Mammary epithelial cell (primary cell): Measurements from ENCODE around the gene ANAPC7.

Source experiments
- CTCF ChIP-seq, 2 donors: IDR thresholded peaks in 1 of 2; conservative IDR thresholded peaks in 1 of 2; 2 replicates each; pipeline ENCODE4 v1.5.1; 2011 to 2012; ENCODE audit warnings: inconsistent platforms in 2 of 2, low read length in 2 of 2, mild to moderate bottlenecking in 2 of 2, control low read depth in 1 of 2, low read depth in 1 of 2; ENCODE audit not compliant: insufficient read depth in 1 of 2; ENCODE audit errors: extremely low read depth in 1 of 2
- EZH2 ChIP-seq: IDR thresholded peaks from 2 replicates; pipeline ENCODE4 v1.6.1; 2012; ENCODE audit warnings: low read length, inconsistent platforms, borderline replicate concordance

GRCh38 chr12:110424237-110424636 is 20.7 kb upstream of the ANAPC7 start:
- TF ChIP-seq CTCF (conservative IDR thresholded peaks at IDR 0.05 in 1 of 2, IDR thresholded peaks at IDR 0.05 in 1 of 2; ENCODE audit: extremely low read depth in 1 of 2, insufficient read depth in 1 of 2, low read depth in 1 of 2, low read length in 2 of 2) (no peak), EZH2 (no peak)
